OCI-LY7 (cell line): ENCODE results near the gene IQCH. TPM values are rescaled to one million over a fixed set of nuclear protein-coding genes. Genes with fewer than 3 reads are reported as not detected.
"Not testable (repeated sequence)": the region's sequence is repeated elsewhere in the genome, so short reads cannot be mapped to it uniquely, and the experiment has no call there.

ENCODE experiments used
- BruUV-seq: library from RNA; stranded (reverse); fragments of 400-500 nt; replicated peaks from 2 replicates; lab custom pipeline; 2021; lab: Mats Ljungman, UMichigan
- CTCF ChIA-PET: fragments of 300-600 bp; sonication (Branson Sonifier 250); formaldehyde crosslinking; loops from one replicate; lab custom pipeline; 2022; ENCODE audit warnings: antibody characterized with exemption; ENCODE audit not compliant: unreplicated experiment; lab: Charles Lee
- POLR2A ChIA-PET: fragments of 300-600 bp; sonication (Branson Sonifier 250); formaldehyde crosslinking; loops from one replicate; lab custom pipeline; 2022; ENCODE audit warnings: antibody characterized with exemption; lab: Charles Lee
- DNase-seq: peaks from one replicate; pipeline ENCODE4 v3.0.0-alpha.2; 2015; ENCODE audit warnings: low spot score
- H2AFZ ChIP-seq: fragments of 200-600 bp; sonication (generic), shearing (Covaris generic); 2 replicates; pipeline ENCODE4 v1.6.1; 2014; ENCODE audit warnings: mild to moderate bottlenecking, antibody characterized with exemption, low read length, moderate library complexity
- H3K27ac ChIP-seq: fragments of 200-600 bp; sonication (generic); 2 replicates; pipeline ENCODE4 v1.5.1; 2014; ENCODE audit warnings: mixed run types, low read depth, mild to moderate bottlenecking, moderate library complexity, low read length, inconsistent platforms; ENCODE audit not compliant: poor library complexity, severe bottlenecking
- H3K36me3 ChIP-seq: fragments of 200-600 bp; sonication (generic); 2 replicates; pipeline ENCODE4 v1.6.1; 2014; ENCODE audit warnings: mild to moderate bottlenecking, antibody characterized with exemption, low read length, moderate library complexity, mixed read lengths; ENCODE audit not compliant: insufficient read depth
- H3K4me1 ChIP-seq: fragments of 200-600 bp; sonication (generic); 2 replicates; pipeline ENCODE4 v1.5.1; 2014; ENCODE audit warnings: mild to moderate bottlenecking, low read length; ENCODE audit not compliant: insufficient read depth, poor library complexity, severe bottlenecking
- H3K4me2 ChIP-seq: fragments of 200-600 bp; sonication (generic); 2 replicates; pipeline ENCODE4 v1.6.1; 2014; ENCODE audit warnings: mild to moderate bottlenecking, low read length
- H3K4me3 ChIP-seq: fragments of 200-600 bp; sonication (generic); 2 replicates; pipeline ENCODE4 v1.5.1; 2014; ENCODE audit warnings: mild to moderate bottlenecking, low read depth, low read length; ENCODE audit not compliant: poor library complexity, severe bottlenecking
- H3K79me2 ChIP-seq: fragments of 200-600 bp; sonication (generic); 2 replicates; pipeline ENCODE4 v1.6.1; 2016; ENCODE audit warnings: low read depth, mild to moderate bottlenecking, low read length, moderate library complexity, mixed read lengths; ENCODE audit not compliant: insufficient read depth
- H3K9me2 ChIP-seq: fragments of 200-600 bp; sonication (generic); 2 replicates; pipeline ENCODE4 v1.6.1; 2016; ENCODE audit warnings: mild to moderate bottlenecking, low read length, mixed read lengths; ENCODE audit not compliant: insufficient read depth
- H3K9me3 ChIP-seq: fragments of 200-600 bp; sonication (generic); 2 replicates; pipeline ENCODE4 v1.6.1; 2014; ENCODE audit warnings: mild to moderate bottlenecking, mixed run types, low read length, mixed read lengths
- H4K20me1 ChIP-seq: fragments of 200-600 bp; sonication (generic); 2 replicates; pipeline ENCODE4 v1.6.1; 2014; ENCODE audit warnings: mild to moderate bottlenecking, antibody characterized with exemption, low read length, moderate library complexity, mixed read lengths; ENCODE audit not compliant: insufficient read depth
- CTCF ChIP-seq: fragments of 200-600 bp; sonication (generic); conservative IDR thresholded peaks from 2 replicates; pipeline ENCODE4 v1.5.1; 2014; ENCODE audit warnings: mild to moderate bottlenecking, antibody characterized with exemption, low read length, moderate library complexity, mixed read lengths
- EZH2phosphoT487 ChIP-seq: fragments of 200-600 bp; sonication (generic); IDR thresholded peaks from 2 replicates; pipeline ENCODE4 v1.6.1; 2018; ENCODE audit warnings: low read depth, borderline replicate concordance, mild to moderate bottlenecking, mixed run types, antibody characterized with exemption, low read length, moderate library complexity, mixed read lengths
- intact Hi-C: fragments of 100-400 bp; cut with micrococcal nuclease; formaldehyde crosslinking; loops from one replicate; pipeline ENCODE4 v1.10.0; 2022; ENCODE audit not compliant: unreplicated experiment
- total RNA-seq, 2 experiments: library from RNA; depleted of rRNA in 1 of 2; stranded (reverse); fragments of >200 nt in 1 of 2; shearing (Covaris generic) in 1 of 2; gene quantifications; 2 replicates each; pipeline ENCODE4 v1.2.3, GENCODE V29; 2014 to 2022

Gene IQCH
- total RNA-seq, 2 experiments from 2014 or later = 3.9 to 5.8 TPM

- Histone ChIP-seq H3K79me2 (peaks cover 47% of the 10 kb centered on the region), H3K4me3 (peak overlapping the region; percentile 91), H3K4me1 (peaks cover 13% of the 10 kb centered on the region), H2AFZ (peak overlapping the region; percentile 77; the same call in 1 of the 2 replicates), H4K20me1 (0 out of 2 replicates have a peak, but pooled peaks cover 4% of the 10 kb centered on the region), H3K4me2 (peak overlapping the region; percentile 98), H3K9me3 (no peaks in the 10 kb centered on the region), H3K36me3 (peaks cover 9% of the 10 kb centered on the region), H3K9me2 (no peaks in the 10 kb centered on the region), H3K27ac (peak overlapping the region; percentile 69)
- ChIA-PET POLR2A (interaction anchor here (0.7 to 1.5 kb wide), 5 partner anchors 13 to 472 kb away, joined by 3 to 4 read pairs (median 3); no protein-coding TSS in a partner anchor), CTCF (interaction anchor here (0.5 to 0.6 kb wide), 2 partner anchors 264 to 313 kb away, joined by 3 read pairs; no protein-coding TSS in a partner anchor)
- TSS peak; percentile 74 for BruUV-seq
- intact Hi-C loops = loop anchor here (5.0 kb wide), 1 partner anchor 171 kb away; no protein-coding TSS in a partner anchor
- no peak for TF ChIP-seq CTCF
- TF ChIP-seq EZH2phosphoT487 = no peak
- DNase-seq = no peak
Observed at GRCh38 chr15:67253549-67254237, 893 bp upstream of the IQCH start.

GRCh38 chr15:67256051-67256450 is 1.5 kb downstream of the IQCH start:
- peaks cover 32% of the 10 kb centered on the region for H3K79me2 ChIP-seq
- no TSS peak for BruUV-seq
- TF ChIP-seq CTCF (no peak), EZH2phosphoT487 (no peak)
- H3K9me2 ChIP-seq = no peaks in the 10 kb centered on the region
- CTCF ChIA-PET = no interaction called here
- 0 out of 2 replicates have a peak, but pooled peaks cover 4% of the 10 kb centered on the region for H4K20me1 ChIP-seq
- no peak overlapping the region for H2AFZ ChIP-seq
- H3K4me3 ChIP-seq = no peak overlapping the region
- intact Hi-C loops = loop anchor here (5.0 kb wide), 1 partner anchor 189 kb away; the partner anchor contains the start of gene SMAD3
- POLR2A ChIA-PET = interaction anchor here (1.7 kb wide), 1 partner anchor 16 kb away, joined by 6 read pairs; no protein-coding TSS in a partner anchor
- no peak overlapping the region for H3K27ac ChIP-seq
- no peak for DNase-seq
- H3K36me3 ChIP-seq = no peaks in the 10 kb centered on the region
- no peaks in the 10 kb centered on the region for H3K9me3 ChIP-seq
- H3K4me1 ChIP-seq = peaks cover 20% of the 10 kb centered on the region
- H3K4me2 ChIP-seq = no peak overlapping the region

- H3K4me1 ChIP-seq, H2AFZ ChIP-seq, H4K20me1 ChIP-seq, H3K79me2 ChIP-seq, CTCF ChIA-PET, H3K36me3 ChIP-seq, H3K4me3 ChIP-seq, DNase-seq, H3K27ac ChIP-seq, H3K9me2 ChIP-seq, H3K4me2 ChIP-seq, H3K9me3 ChIP-seq, BruUV-seq: not testable (repeated sequence)
- POLR2A ChIA-PET = interaction anchor here (0.5 to 0.7 kb wide), 2 partner anchors 12 to 31 kb away, joined by 3 to 5 read pairs; no protein-coding TSS in a partner anchor
- intact Hi-C loops = loop anchor here (5.0 kb wide), 1 partner anchor 191 kb away; the partner anchor contains the start of gene SMAD3
Observed at GRCh38 chr15:67258412-67258811, 3.8 kb downstream of the IQCH start.
